ENCODE data around the gene SMC3. TPM values are rescaled to one million over a fixed set of nuclear protein-coding genes. Genes with fewer than 3 reads are reported as not detected.

Gene SMC3
- total RNA-seq, result 38.4 and 53.8 TPM in 2 replicates

GRCh38 chr10:110567201-110568054 lies at the start of gene SMC3:
Gene SMC3 (plus strand): TSS chr10:110567695. CDS start chr10:110567817, 122 bp downstream.

DNA sequence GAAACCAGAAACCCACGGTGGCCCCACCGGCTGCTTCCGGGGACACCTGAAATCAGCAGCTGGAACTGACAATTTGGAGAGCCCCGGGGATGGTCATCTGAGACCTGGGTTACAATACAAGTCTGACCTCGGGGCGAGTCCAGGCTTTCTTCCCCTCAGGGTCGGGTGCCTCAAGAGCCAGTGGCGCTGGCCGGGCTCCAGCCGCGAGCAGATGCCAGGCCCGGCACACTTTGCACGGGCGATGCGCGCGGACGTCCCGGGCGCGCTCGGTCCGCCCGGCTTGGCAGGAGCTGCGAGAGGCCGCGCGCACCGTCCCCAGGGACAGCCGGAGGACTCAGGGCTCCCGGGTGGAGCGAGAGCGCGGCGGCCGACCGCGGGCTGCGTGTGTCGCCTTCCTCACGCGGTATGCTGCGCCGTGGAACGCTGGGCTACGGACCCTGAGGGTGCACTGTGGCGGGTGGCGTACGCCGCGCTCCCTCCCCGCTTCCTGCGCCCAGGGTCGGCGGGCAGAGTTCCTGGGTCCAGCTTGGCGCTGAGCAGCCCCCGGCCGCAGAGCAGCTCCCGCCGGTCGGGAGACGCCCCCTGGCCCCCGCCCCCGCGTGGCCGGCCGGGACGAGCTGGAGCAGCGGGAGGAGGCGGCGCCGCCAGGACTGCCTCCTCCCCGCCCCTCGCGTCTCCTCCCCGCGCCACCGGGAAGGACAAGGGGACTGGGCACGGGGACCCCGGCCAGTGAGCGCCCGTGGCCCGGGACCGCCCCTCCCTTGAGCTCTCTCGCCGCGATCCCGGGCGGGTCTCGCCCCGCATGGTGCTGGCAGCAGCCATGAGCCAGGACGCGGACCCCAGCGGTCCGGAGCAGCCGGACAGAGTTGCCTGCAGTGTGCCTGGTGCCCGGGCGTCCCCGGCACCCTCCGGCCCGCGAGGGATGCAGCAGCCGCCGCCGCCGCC lies 76.4 kb downstream of the SMC3 start, which contains the start of gene RBM20:
Gene RBM20, plus strand, starts transcription at position 684 of the 945 bp plus-strand sequence. Its CDS starts 119 bp downstream, at position 803.

Other genes with a start within 250 kb of the SMC3 start
- gene DUSP5, start 69.8 kb upstream of the SMC3 start, total RNA-seq, result 58.5 and 67.8 TPM in 2 replicates
- gene RBM20, start 76.6 kb downstream of the SMC3 start, total RNA-seq, result under 0.01 TPM in 2 replicates

Measured in uterine smooth muscle cell (primary cell).